HG03521 (cell line): ENCODE measurements around the gene LPAR1.

ENCODE experiments used
- ATAC-seq: cut with Tn5 transposase; IDR thresholded peaks from one replicate; pipeline ENCODE4 v1.9.1; 2021; ENCODE audit warnings: mild to moderate bottlenecking, moderate library complexity; ENCODE audit not compliant: unreplicated experiment

The LPAR1 gene

DNA sequence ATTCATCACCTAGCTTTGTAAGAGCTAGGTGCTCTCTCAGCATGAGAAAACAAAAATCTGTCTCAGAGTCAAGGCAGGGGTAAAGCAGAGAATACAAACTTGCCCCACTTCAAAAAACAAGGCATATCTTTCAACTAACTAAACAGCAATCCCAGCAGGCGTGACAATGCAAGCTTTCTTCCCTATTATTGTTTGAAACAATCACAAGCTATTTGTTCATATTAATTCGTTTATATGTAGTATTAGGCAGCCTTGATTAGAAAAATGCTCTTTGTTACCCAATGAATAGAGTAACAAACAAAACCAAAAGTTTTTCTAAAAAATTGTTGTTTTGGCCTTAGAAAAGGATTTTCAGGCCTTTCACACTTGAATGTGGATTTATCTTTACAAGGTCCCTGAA lies 71.1 kb downstream of the LPAR1 start:
- ATAC-seq: no peak

DNA sequence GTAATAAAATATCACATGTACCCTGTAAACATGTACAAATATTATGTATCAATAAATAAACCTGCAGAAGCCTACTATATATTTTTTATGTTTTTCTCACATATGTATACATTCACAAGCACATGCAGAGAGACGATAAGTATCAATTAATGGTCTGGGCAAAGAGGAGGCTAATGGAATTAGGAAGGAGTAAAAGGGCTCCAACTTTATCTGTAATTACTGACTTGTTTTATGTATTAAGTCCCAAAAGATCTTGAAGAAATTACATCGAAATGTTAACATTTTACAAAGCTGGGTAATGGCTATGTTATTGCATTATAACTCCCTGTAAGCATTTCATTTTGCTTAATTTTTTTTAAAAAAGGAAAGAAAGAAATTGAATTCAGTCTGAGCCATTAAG lies 78.0 kb downstream of the LPAR1 start:
- no peak for ATAC-seq

DNA sequence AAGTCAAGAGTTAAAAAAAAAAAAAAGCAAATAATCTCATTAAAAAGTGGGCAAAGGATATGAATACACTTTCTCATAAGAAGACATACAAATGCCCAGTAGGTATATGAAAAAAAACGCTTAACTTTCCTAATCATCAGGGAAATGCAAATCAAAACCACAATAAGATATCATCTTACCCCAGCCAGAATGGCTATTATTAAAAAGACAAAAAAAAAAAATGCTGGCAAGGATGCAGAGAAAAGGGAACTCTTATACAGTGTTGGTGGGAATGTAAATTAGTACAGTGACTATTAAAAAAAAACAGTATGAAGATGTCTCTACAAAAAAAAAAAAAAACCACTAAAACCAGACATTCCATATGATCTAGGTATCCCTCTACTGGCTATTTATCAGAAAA lies 79.4 kb downstream of the LPAR1 start:
- ATAC-seq: no peak

DNA sequence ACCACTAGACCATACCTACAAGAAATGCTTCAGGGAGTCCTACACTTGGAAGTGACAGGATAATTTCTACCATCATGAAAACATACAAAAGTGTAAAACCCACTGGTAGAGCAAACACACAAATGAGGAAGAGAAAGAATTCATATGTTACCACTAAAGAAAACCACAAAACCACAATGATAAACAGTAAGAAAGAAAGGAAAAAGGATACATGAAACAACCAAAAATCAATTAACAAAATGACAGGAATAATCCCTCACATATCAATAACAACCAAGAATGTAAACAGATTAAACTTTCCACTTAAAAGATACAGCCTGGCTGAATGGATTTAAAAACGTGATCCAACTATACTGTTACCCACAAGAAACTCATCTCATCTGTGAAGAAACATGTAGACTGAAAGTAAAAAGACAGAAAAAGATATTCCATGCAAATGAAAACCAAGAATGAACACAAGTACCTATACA lies 83.4 kb downstream of the LPAR1 start:
- ATAC-seq: no peak

- ATAC-seq: no peak
These were observed 85.8 kb downstream of the LPAR1 start for GRCh38 chr9:110952540-110952859.

DNA sequence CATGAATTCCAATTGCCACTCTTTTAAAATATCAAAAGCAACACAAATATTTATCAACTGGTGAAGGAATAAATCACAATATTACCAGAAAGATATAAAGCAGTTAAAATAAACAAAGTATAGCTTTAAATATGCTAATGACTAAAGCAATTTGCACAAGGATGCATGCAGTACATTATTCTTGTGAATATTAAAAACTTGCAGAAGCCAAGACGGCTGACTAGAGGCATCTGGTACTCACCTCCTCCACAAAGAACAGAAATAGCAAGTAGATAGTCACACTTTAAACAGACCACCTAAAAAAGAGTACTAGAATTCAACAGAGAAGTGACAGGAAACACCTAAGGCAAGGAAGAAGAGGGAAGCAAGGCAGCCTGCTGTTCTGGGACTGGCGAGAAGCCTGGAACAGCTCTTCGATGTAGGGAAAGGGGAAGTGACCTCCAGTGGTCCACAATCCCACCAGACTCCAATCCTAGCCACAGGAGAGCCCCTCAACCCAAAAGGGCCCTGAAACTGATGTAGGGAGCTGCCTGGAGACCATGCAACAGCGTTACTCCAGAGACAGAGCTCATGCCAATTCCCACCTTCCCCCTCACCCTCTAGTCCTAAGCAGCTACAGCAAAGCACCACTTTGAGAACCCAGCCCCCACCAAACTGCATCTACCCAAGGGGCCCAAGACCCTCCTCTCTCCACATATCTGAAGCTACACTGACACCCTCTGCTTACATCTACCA lies 86.3 kb downstream of the LPAR1 start:
- no peak for ATAC-seq

GRCh38 chr9:110950041-110950645 lies 88.1 kb downstream of the LPAR1 start:
- ATAC-seq: no peak

GRCh38 chr9:110949081-110949480 lies 89.2 kb downstream of the LPAR1 start:
- no peak for ATAC-seq

DNA sequence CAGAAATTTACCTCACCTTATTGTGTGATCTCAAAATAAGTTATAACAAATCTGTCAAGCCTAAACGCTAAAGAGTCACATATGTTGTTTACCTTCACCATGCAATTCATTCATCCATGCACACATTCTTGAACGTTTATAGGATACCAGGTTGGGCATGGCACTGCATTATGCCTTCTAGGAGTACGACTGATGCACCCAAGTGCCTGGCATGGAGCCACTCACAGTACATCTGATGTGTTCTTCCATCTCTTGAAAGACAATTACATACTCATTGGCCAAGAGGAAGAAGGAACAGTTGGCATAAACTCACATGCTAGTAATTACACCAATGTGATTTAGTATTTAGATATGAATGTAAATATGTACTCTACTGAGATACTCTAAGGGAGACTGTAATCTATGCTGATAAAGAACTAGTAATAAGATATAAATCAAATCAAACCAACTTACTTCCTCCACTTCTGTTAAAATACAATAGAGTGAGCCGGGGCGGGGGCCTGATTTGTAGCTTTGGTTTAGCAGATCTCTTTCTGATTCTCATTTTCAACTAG lies 90.7 kb downstream of the LPAR1 start:
- ATAC-seq: no peak

- ATAC-seq: no peak
These were observed 95.7 kb downstream of the LPAR1 start for GRCh38 chr9:110942522-110942921.

DNA sequence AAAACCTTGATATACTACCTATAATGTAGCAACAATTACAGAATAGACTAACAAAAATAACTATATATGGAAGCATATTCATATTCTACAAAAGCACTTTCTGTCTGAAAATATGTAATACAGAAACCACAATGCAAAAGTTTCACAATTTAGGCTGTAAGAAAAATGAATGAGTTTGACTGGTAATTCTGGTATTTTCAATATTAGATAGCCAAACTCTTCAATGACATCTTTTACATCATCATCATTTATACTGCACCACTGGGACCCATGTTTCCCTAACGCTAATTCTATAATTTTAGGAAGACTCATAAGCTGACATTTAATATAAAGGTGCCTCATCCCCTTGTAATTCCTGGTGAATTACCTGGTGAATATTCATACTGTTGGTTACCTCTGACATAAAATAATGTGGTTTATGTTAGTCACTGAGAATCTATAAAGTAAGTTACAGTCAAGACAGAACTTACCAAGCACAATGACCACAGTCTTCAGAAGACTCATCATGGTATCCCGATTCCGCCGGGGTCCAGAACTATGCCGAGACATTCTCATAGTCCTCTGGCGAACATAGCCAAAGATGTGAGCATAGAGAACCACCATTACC lies 97.2 kb downstream of the LPAR1 start:
- ATAC-seq: no peak

- ATAC-seq: no peak
These were observed 98.7 kb downstream of the LPAR1 start for GRCh38 chr9:110939573-110939972.

GRCh38 chr9:110939047-110939446 lies 99.2 kb downstream of the LPAR1 start:
- ATAC-seq: no peak

- no peak for ATAC-seq
These were observed 100.0 kb downstream of the LPAR1 start for GRCh38 chr9:110938242-110938641.

DNA sequence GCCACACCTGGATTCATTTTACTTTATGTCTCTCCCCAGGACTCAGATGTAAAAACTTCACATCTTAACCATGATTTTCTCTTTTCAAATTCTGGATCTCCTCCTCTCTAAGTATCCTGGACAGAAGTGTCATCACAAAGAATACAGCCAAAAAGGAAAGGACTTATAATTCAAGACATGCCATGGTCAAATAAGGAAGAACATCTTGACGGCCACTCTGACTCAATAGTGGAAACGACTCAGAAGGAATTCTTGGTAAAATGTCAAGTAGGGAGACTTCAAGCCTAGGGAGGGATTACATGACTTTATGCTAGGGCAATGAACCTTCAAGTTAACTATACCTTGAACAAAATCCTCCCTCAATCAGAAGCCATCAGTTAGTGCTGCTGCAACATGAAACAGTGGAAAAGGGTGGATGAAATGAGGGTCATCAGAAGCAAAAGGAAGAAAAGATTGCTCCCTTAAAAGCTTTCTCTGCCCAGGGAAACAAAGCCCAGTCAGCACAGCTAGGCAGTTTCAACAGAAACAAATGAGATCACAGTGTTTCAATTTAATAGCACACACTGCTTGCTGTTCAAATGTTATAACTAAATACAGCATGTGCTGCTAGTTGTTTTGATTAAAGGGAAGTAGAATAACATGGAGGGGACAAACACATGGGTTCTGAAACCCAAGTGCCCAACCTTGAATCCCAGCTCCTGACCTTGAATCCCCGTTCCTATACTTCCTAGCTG lies 101.4 kb downstream of the LPAR1 start:
- ATAC-seq: no peak

GRCh38 chr9:110936237-110936636 lies 102.0 kb downstream of the LPAR1 start:
- ATAC-seq: no peak

GRCh38 chr9:110935829-110936228 lies 102.4 kb downstream of the LPAR1 start:
- no peak for ATAC-seq

DNA sequence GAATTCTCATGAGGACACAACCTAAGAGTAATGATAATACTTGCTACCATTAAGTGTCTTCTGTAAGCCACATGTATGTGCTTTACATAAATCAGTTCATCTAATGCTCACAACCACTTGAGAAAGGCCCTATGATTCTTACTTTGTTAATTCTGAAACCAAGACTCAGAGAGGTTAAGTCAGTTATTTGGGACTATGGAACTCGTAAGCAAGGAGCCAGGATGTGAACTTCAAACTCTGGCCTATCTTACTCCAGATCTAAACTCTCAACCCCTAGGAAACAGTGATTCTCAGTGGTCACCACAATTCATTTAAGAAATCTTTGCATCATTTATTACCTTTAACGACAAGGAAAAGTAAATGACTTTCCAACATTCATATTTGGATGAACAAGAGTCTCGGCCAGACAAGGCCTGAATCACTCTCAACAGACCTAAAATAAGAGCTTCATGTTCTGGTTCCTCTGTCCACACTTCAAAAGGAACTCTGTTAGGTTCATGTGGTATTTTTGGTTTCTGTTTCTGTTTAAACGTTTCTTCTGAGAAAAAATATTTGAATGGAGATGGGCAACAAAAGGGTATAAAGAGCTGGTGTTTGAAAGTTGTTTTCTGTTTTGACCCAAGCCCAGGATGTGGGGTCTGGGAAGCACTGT lies 104.8 kb downstream of the LPAR1 start:
- no peak for ATAC-seq

DNA sequence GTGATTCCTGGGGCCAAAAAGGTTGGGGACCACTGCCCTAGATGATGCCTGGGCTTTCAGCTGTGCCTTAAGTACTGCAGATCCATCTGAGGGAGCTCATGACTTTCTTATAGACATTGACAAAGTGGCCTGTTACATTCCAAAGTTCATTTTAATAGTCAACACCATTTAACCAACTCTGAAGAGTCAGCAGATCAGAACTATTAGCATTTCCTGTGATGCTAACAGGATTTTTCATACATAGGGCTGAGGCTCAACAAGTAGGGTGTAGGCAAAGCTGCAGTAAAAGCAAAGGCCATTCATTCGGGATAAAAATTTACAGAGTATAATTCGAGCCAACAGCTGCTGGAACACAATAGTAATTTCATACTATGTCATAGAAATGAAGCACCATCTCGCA lies 105.4 kb downstream of the LPAR1 start:
- no peak for ATAC-seq

DNA sequence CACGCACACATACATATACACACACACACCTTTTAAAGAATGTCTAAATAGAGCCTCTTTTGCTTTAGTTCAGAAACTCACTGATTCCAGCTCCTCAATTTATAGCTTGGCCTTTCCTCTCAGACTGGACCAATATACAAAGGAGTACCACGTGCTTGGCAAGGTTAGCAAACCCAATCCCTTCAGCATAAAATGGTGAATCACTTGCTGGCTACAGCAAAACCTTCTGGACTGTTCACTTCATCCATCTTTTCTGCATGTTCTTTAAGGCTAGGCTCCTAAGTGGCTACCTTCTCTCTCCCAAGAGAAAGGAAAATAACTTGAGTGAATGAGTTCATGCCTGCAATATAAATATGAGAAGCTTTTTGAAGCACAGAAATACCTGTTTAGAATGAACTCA lies 109.7 kb downstream of the LPAR1 start:
- ATAC-seq: no peak
